Heart left ventricle (tissue), 16 donors: Measurements from ENCODE around the gene SIM2. TPM values are rescaled to one million over a fixed set of nuclear protein-coding genes. Genes with fewer than 3 reads are reported as not detected.

Experiments used
- ATAC-seq, 4 donors: fragments of 200-7000 bp; cut with Tn5 transposase; one replicate each; pipeline ENCODE4 v1.9.1; 2020 to 2022; ENCODE audit warnings: moderate library complexity in 4 of 4, mild to moderate bottlenecking in 3 of 4, moderate number of reproducible peaks in 1 of 4
- DNase-seq, 5 donors: peaks; one replicate each; pipeline ENCODE4 v3.0.0-alpha.2; 2020
- H3K27ac ChIP-seq, 12 donors: fragments of 200-600 bp; sonication (generic) in 4 of 12; one replicate each; pipeline versions ENCODE4 v1.5.0 to v1.8.0; 2016 to 2022; ENCODE audit warnings: mild to moderate bottlenecking in 2 of 12
- H3K27me3 ChIP-seq, 9 donors: fragments of 200-600 bp; sonication (generic) in 2 of 9; one replicate each; pipeline versions ENCODE4 v1.5.1 to v1.8.0; 2016 to 2022; ENCODE audit warnings: mild to moderate bottlenecking in 3 of 9
- H3K36me3 ChIP-seq, 9 donors: fragments of 200-600 bp; sonication (generic) in 2 of 9; one replicate each; pipeline versions ENCODE4 v1.5.0 to v1.8.0; 2018 to 2022; ENCODE audit warnings: mild to moderate bottlenecking in 2 of 9
- H3K4me1 ChIP-seq, 12 donors: fragments of 200-600 bp; sonication (generic) in 4 of 12; one replicate each; pipeline versions ENCODE4 v1.5.0 to v1.8.0; 2016 to 2022; ENCODE audit warnings: mild to moderate bottlenecking in 3 of 12
- H3K4me3 ChIP-seq, 12 donors: fragments of 200-600 bp; sonication (generic) in 4 of 12; one replicate each; pipeline versions ENCODE4 v1.5.0 to v1.8.0; 2017 to 2022; ENCODE audit warnings: mild to moderate bottlenecking in 9 of 12, moderate library complexity in 4 of 12
- H3K9me3 ChIP-seq, 12 donors: fragments of 200-600 bp; sonication (generic) in 4 of 12; one replicate each; pipeline versions ENCODE4 v1.5.0 to v1.8.0; 2016 to 2022; ENCODE audit warnings: mild to moderate bottlenecking in 1 of 12
- CTCF ChIP-seq, 12 donors: fragments of 200-600 bp; sonication (generic) in 4 of 12; IDR thresholded peaks; one replicate each; pipeline versions ENCODE4 v1.5.0 to v1.8.0; 2018 to 2022; ENCODE audit warnings: antibody characterized with exemption in 12 of 12, mild to moderate bottlenecking in 5 of 12
- POLR2A ChIP-seq, 2 donors: fragments of 450-650 bp; IDR thresholded peaks; one replicate each; pipeline ENCODE4 v1.6.1; 2017; ENCODE audit warnings: antibody characterized with exemption in 2 of 2, mild to moderate bottlenecking in 2 of 2, moderate library complexity in 2 of 2
- WGBS, 4 donors: extraction: QIAGEN DNeasy Blood & Tissue Kit in 2 of 4; methylation state at CpG; one replicate each; pipeline versions ENCODE4 v1.1.5 to v1.1.7; 2013 to 2018; 5-methylcytosine and 5-hydroxymethylcytosine counted together
- intact Hi-C, 10 donors: fragments of 100-400 bp; cut with DNase I; formaldehyde crosslinking; loops; one replicate each; pipeline versions ENCODE4 v1.11.1 to v1.14.2; 2022
- long read RNA-seq, 3 donors: library from polyadenylated mRNA; unstranded; transcript quantifications; one replicate each; pipeline ENCODE4 v2.0.0, GENCODE V29; 2020 to 2021
- polyA plus RNA-seq, 2 donors: library from polyadenylated mRNA; stranded (reverse); fragments of 200-250 nt; gene quantifications; one replicate each; pipeline ENCODE4 v1.2.3, GENCODE V29; 2013
- total RNA-seq, 9 donors: library from RNA; depleted of rRNA in 2 of 9; stranded (reverse); fragments of >200 nt in 2 of 9; fragmentation: NEBNext Ultra II Directional in 3 of 9; extraction: Animal tissue kit (Norgen Biotek cat#: 25700) in 3 of 9; gene quantifications; one replicate each; pipeline versions ENCODE4 v1.1.0 to v1.2.4, GENCODE V29; 2016 to 2023
- donor health status: ischemic (EF 13 %, LVEDD 7.1; RV severe dilation, severe dysfunction).
- donor health status: healthy with polysubstance abuse.
- donor health status: DM: no; HTN: yes; CAD: no.
- donor health status: DM: no; HTN: no; CAD: no.
- donor health status: ischemic (EF 25% LVEDD 6.9; RV normal size, moderate dysfunction).
- donor health status: ischemic (EF 25% LVEDD 5.7; RV mildly dilated, moderate dysfunction).
- donor health status: healthy.
- donor health status: DM: yes; HTN: yes; CAD: no.
- donor health status: ischemic (EF 35%, LVEDD 5.7; RV mildly dilated, moderate dysfunction).
- donor health status: nonischemic (EF 11% LVEDD 7.7; RV severe dilation, severe dysfunction).
- donor health status: DM: yes; HTN: yes; CAD: no.
- donor health status: PGD.
- donor health status: ischemic (EF 29% LVEDD 5.4; RV normal size, mild dysfunction).
- donor health status: nonischemic (EF 23%, LVEDD 6.1; RV moderate dilation, normal function).

SIM2 gene, protein sequence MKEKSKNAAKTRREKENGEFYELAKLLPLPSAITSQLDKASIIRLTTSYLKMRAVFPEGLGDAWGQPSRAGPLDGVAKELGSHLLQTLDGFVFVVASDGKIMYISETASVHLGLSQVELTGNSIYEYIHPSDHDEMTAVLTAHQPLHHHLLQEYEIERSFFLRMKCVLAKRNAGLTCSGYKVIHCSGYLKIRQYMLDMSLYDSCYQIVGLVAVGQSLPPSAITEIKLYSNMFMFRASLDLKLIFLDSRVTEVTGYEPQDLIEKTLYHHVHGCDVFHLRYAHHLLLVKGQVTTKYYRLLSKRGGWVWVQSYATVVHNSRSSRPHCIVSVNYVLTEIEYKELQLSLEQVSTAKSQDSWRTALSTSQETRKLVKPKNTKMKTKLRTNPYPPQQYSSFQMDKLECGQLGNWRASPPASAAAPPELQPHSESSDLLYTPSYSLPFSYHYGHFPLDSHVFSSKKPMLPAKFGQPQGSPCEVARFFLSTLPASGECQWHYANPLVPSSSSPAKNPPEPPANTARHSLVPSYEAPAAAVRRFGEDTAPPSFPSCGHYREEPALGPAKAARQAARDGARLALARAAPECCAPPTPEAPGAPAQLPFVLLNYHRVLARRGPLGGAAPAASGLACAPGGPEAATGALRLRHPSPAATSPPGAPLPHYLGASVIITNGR
- total RNA-seq (under 1 TPM in 2 of 9 donors, not detected in 7; 0.15 to 0.88 TPM), polyA plus RNA-seq (under 1 TPM in 1 of 2 donors, not detected in 1; 0.01 TPM)
- long read RNA-seq, donor 1 = 0 reads
- long read RNA-seq, donor 2 = 0 reads
- long read RNA-seq, donor 3 = 0 reads

GRCh38 chr21:36698981-36699545 is at the start of gene SIM2:
Gene SIM2 (plus strand): TSS chr21:36699115. CDS start chr21:36699747, 632 bp downstream.
- DNase-seq (no peak), ATAC-seq (peak in 2 of 4 donors; percentile 9 to 36)
- H3K9me3 ChIP-seq = no peaks in the 10 kb centered on the region
- WGBS, 4 donors = 0 to 1% (median 0%) methylated on average over 12 to 70 of the region's 70 CpGs; no CpG with 5 or more reads in 1 of the 4 donors
- no peaks in the 10 kb centered on the region for H3K36me3 ChIP-seq
- H3K4me3 ChIP-seq = peak within 1 kb of the TSS; percentile 28 to 56 (median 50)
- intact Hi-C loops = no loop called here
- peaks cover 15 to 59% (median 43%) of the 10 kb centered on the region in 12 donors for H3K4me1 ChIP-seq
- H3K27me3 ChIP-seq = peaks cover 90 to 100% (median 100%) of the 10 kb centered on the region in 9 donors
- TF ChIP-seq CTCF (IDR thresholded peaks at IDR 0.05) (no peak), POLR2A (IDR thresholded peaks at IDR 0.05) (no peak)
- H3K27ac ChIP-seq = no peak within 1 kb of the TSS

DNA sequence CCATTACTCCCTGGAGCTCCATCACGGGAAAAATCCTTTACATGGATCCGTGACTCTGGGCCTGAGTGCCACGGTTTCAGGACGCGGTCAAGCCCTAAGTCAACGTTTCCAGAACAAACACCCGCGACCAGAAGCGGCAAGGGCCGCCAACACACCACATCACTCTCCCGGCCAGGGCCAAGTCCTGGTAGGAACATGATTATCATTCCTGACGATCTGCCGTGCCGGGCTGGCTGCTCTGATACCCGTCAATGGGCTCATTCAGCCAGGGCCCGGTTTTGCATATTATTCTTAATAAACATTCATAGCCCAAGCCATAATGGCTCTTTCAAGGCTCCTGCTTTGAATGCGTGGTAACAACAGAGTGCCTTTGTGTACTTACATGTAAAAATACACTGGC is 44.6 kb upstream of the SIM2 start:
- H3K4me3 ChIP-seq = no peak overlapping the region
- no peaks in the 10 kb centered on the region for H3K4me1 ChIP-seq
- H3K36me3 ChIP-seq = no peaks in the 10 kb centered on the region
- ATAC-seq (no peak), DNase-seq (no peak)
- intact Hi-C loops = loop anchor here in 1 of 10 donors (10.0 kb wide), 1 partner anchor 200 kb away; no protein-coding TSS in a partner anchor
- H3K9me3 ChIP-seq = no peaks in the 10 kb centered on the region
- no peak for TF ChIP-seq POLR2A (IDR thresholded peaks at IDR 0.05)
- TF ChIP-seq CTCF (IDR thresholded peaks at IDR 0.05) = no peak
- H3K27me3 ChIP-seq = peaks cover 0 to 24% (median 0%) of the 10 kb centered on the region in 9 donors
- H3K27ac ChIP-seq = no peak overlapping the region
- WGBS, 4 donors = 81 to 88% (median 84%) methylated on average over 17 of the region's 17 CpGs

GRCh38 chr21:36654796-36655325 is 44.1 kb upstream of the SIM2 start:
- no peaks in the 10 kb centered on the region for H3K4me1 ChIP-seq
- H3K9me3 ChIP-seq = no peaks in the 10 kb centered on the region
- no peak for ATAC-seq
- H3K4me3 ChIP-seq = no peak overlapping the region
- H3K36me3 ChIP-seq = no peaks in the 10 kb centered on the region
- WGBS, 4 donors = 81 to 84% (median 82%) methylated on average over 10 of the region's 10 CpGs
- intact Hi-C loops = loop anchor here in 1 of 10 donors (10.0 kb wide), 1 partner anchor 200 kb away; no protein-coding TSS in a partner anchor
- H3K27me3 ChIP-seq = peaks cover 0 to 27% (median 0%) of the 10 kb centered on the region in 9 donors
- no peak for DNase-seq
- H3K27ac ChIP-seq = no peak overlapping the region
- no peak for TF ChIP-seq CTCF (IDR thresholded peaks at IDR 0.05)
- TF ChIP-seq POLR2A (IDR thresholded peaks at IDR 0.05) = no peak
